Kidney epithelial cell (primary cell): ENCODE measurements around the gene HOXD9. TPM values are rescaled to one million over a fixed set of nuclear protein-coding genes. Genes with fewer than 3 reads are reported as not detected.

Source experiments
- DNase-seq: peaks from one replicate; pipeline ENCODE4 v3.0.0-alpha.2; 2010; ENCODE audit warnings: low read depth
- H3K27me3 ChIP-seq: 2 replicates; pipeline ENCODE4 v1.6.0; 2011; ENCODE audit warnings: low read length; ENCODE audit not compliant: control insufficient read depth, insufficient read depth
- H3K36me3 ChIP-seq: 2 replicates; pipeline ENCODE4 v1.5.1; 2011; ENCODE audit warnings: low read length; ENCODE audit not compliant: control insufficient read depth, insufficient read depth
- H3K4me3 ChIP-seq: 2 replicates; pipeline ENCODE4 v1.5.1; 2011; ENCODE audit warnings: low read depth, mild to moderate bottlenecking, control low read depth, low read length
- CTCF ChIP-seq: IDR thresholded peaks from 2 replicates; pipeline ENCODE4 v1.5.1; 2011; ENCODE audit warnings: mild to moderate bottlenecking, moderate library complexity, low read length, control low read depth, inconsistent platforms; ENCODE audit not compliant: insufficient read depth, poor library complexity, severe bottlenecking
- total RNA-seq: library from RNA; depleted of rRNA; stranded (reverse); fragments of >200 nt; gene quantifications from 2 replicates; pipeline ENCODE4 v1.2.3, GENCODE V29; 2015

HOXD9 gene
- total RNA-seq, 1 donor from 2014 or later: 12.2 TPM

- peaks cover 90% of the 10 kb centered on the region for H3K27me3 ChIP-seq
- DNase-seq: no peak
- H3K4me3 ChIP-seq: no peak overlapping the region
- H3K36me3 ChIP-seq: no peaks in the 10 kb centered on the region
- TF ChIP-seq CTCF: no peak
Observed at GRCh38 chr2:176081376-176081836, 41.1 kb upstream of the HOXD9 start.

GRCh38 chr2:176081837-176082524, 40.5 kb upstream of the HOXD9 start:
- no peak for DNase-seq
- no peak overlapping the region for H3K4me3 ChIP-seq
- H3K27me3 ChIP-seq: peaks cover 89% of the 10 kb centered on the region
- no peaks in the 10 kb centered on the region for H3K36me3 ChIP-seq
- TF ChIP-seq CTCF: no peak

- no peaks in the 10 kb centered on the region for H3K36me3 ChIP-seq
- H3K27me3 ChIP-seq: peaks cover 91% of the 10 kb centered on the region
- no peak overlapping the region for H3K4me3 ChIP-seq
- DNase-seq: no peak
- TF ChIP-seq CTCF: no peak
Observed at GRCh38 chr2:176082525-176082823, 40.0 kb upstream of the HOXD9 start.

GRCh38 chr2:176082824-176083751, 39.4 kb upstream of the HOXD9 start:
- H3K36me3 ChIP-seq: no peaks in the 10 kb centered on the region
- no peak for TF ChIP-seq CTCF
- no peak for DNase-seq
- peaks cover 96% of the 10 kb centered on the region for H3K27me3 ChIP-seq
- H3K4me3 ChIP-seq: no peak overlapping the region

- Histone ChIP-seq H3K4me3 (no peak within 1 kb of the TSS), H3K36me3 (no peaks in the 10 kb centered on the region), H3K27me3 (peaks cover 96% of the 10 kb centered on the region)
- no peak for DNase-seq
- no peak for TF ChIP-seq CTCF
Observed at GRCh38 chr2:176083796-176084261, 38.7 kb upstream of the HOXD9 start, which contains the start of gene EVX2. Gene EVX2 (minus strand): TSS chr2:176083962. CDS start chr2:176083776, 186 bp downstream.
